Neural progenitor cell (in vitro differentiated cells): ENCODE results near the gene PRR29.

Experiments used
- EZH2 ChIP-seq: fragments of 200-600 bp; sonication (generic); IDR thresholded peaks from 2 replicates; pipeline ENCODE4 v1.6.1; 2017; ENCODE audit warnings: antibody characterized with exemption, mild to moderate bottlenecking, moderate library complexity
- TF ChIP-seq, protein P1 (sequence below): fragments of 200-600 bp; sonication (generic); IDR thresholded peaks from 2 replicates; pipeline ENCODE4 v1.5.1; 2017; ENCODE audit warnings: antibody characterized with exemption, mild to moderate bottlenecking

DNA sequence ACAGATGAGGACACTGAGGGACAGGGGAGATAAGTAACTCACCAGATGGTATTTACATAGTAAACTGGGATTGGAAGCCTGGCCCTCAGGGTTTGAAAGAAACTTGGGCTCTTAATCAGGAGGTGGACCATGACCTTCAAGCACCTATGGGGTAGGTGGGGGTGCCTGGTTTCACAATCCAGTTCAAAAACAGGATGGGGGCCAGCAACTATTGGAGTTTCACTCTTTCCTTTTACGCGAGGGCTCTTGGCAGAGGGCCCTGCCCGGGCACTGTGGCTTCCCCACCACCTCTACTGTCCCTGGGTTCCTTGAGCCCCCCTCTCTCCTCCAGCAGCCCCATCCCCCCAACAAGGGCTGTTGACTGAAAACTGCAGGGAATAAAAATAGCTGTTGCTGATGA, 11.3 kb upstream of the PRR29 start:
- TF ChIP-seq EZH2 = no peak
- TF ChIP-seq, protein P1, sequence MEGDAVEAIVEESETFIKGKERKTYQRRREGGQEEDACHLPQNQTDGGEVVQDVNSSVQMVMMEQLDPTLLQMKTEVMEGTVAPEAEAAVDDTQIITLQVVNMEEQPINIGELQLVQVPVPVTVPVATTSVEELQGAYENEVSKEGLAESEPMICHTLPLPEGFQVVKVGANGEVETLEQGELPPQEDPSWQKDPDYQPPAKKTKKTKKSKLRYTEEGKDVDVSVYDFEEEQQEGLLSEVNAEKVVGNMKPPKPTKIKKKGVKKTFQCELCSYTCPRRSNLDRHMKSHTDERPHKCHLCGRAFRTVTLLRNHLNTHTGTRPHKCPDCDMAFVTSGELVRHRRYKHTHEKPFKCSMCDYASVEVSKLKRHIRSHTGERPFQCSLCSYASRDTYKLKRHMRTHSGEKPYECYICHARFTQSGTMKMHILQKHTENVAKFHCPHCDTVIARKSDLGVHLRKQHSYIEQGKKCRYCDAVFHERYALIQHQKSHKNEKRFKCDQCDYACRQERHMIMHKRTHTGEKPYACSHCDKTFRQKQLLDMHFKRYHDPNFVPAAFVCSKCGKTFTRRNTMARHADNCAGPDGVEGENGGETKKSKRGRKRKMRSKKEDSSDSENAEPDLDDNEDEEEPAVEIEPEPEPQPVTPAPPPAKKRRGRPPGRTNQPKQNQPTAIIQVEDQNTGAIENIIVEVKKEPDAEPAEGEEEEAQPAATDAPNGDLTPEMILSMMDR = no peak
